ENCODE data around the gene UBR4. TPM values are rescaled to one million over a fixed set of nuclear protein-coding genes. Genes with fewer than 3 reads are reported as not detected.

The UBR4 gene
- total RNA-seq, 1 donor from 2014 or later, result 222 TPM

DNA sequence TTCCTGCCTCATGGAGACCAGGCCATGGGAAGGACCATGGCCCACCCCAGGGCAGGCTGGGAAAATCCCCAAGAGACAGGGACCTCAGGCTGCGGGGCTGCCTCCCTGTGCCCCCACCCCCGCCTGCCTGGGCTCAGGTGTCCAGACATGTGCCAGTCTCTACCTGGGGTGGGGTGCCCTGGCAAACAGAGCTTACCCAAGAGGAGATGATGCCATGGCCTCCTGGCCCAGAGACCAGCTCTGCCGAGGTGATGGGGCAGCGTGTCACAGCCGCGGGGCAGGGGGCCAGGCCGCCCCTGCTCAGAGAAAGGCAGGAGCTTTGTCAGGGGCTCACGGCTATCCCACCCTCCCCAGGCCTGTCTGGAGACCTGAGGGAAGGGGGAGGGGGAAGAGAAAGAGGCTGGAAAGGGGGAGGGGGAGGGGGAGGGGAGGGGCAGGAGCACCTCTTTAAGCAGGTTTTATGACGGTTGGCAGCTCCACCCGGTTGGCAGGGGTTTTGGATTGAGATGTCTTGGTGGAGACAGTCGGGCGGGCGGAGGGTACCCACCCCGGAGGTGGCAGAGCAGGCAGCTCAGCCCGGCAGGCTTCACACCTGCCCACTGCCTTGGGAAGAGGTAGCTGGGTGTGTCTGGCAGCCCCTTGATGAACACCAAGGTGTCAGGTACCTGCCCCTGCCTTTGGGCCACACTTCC lies 152.1 kb downstream of the UBR4 start:
- H3K9me3 ChIP-seq, result no peaks in the 10 kb centered on the region
- TF ChIP-seq, protein P1, sequence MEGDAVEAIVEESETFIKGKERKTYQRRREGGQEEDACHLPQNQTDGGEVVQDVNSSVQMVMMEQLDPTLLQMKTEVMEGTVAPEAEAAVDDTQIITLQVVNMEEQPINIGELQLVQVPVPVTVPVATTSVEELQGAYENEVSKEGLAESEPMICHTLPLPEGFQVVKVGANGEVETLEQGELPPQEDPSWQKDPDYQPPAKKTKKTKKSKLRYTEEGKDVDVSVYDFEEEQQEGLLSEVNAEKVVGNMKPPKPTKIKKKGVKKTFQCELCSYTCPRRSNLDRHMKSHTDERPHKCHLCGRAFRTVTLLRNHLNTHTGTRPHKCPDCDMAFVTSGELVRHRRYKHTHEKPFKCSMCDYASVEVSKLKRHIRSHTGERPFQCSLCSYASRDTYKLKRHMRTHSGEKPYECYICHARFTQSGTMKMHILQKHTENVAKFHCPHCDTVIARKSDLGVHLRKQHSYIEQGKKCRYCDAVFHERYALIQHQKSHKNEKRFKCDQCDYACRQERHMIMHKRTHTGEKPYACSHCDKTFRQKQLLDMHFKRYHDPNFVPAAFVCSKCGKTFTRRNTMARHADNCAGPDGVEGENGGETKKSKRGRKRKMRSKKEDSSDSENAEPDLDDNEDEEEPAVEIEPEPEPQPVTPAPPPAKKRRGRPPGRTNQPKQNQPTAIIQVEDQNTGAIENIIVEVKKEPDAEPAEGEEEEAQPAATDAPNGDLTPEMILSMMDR (IDR thresholded peaks at IDR 0.05), result no peak
- no peaks in the 10 kb centered on the region for H3K27me3 ChIP-seq
- intact Hi-C loops (cut with DNase I), result no loop called here
- no peak overlapping the region for H3K4me3 ChIP-seq
- no peaks in the 10 kb centered on the region for H3K4me1 ChIP-seq
- no peaks in the 10 kb centered on the region for H3K36me3 ChIP-seq
- no peak overlapping the region for H3K27ac ChIP-seq
- no peak for DNase-seq (ENCODE audit: low spot score in 2 of 2)

DNA sequence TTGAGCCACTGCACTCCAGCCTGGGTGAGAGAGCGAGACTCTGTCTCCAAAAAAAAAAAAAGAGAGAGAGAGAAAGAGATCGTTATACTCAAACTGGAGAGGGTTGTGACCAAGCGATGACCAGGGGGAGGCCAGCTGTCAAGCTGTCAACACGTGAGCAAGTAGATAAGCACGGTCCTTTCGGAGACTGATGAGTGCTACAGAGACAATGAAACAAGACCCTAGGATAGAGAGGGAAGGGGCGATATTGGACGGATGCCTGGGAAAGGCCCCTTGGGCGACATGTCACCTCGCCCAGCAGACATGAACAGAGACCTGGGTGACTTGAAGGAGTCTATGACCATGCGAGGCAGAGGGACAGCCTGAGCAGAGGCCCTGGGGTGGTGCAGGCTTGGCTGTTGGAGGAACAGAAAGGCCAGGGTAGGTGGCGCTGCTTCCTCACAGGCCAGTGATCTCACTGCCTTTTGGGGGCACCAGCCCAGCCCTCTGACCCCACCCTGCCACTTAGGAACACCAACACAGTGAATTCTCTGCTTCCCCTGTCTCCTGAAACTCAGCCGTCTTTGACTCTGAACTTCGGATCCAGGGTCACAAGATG lies 152.8 kb downstream of the UBR4 start:
- Histone ChIP-seq H3K27ac (no peak overlapping the region), H3K4me1 (no peaks in the 10 kb centered on the region), H3K36me3 (no peaks in the 10 kb centered on the region), H3K9me3 (no peaks in the 10 kb centered on the region), H3K27me3 (no peaks in the 10 kb centered on the region), H3K4me3 (no peak overlapping the region)
- intact Hi-C loops (cut with DNase I), result no loop called here
- TF ChIP-seq, protein P1 (IDR thresholded peaks at IDR 0.05), result no peak
- DNase-seq (ENCODE audit: low spot score in 2 of 2), result no peak

DNA sequence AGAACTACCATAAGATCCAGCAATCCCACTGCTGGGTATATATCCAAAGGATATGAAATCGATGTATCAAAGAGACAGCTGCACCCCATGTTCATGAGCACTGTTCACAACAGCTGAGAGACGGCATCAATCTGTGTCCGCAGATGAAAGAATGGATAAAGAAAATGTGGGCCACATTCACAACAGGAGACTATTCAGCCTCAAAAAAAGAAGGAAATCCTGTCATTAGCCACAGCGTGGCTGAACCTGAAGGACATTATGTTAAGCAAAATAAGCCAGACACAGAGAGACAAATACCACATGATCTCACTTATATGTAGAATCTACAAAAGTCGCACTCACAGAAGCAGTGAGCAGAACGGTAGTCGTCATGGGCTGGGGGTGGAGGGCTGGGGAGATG lies 154.4 kb downstream of the UBR4 start:
- no peak for DNase-seq (ENCODE audit: low spot score in 2 of 2)
- intact Hi-C loops (cut with DNase I), result no loop called here
- no peaks in the 10 kb centered on the region for H3K9me3 ChIP-seq
- no peaks in the 10 kb centered on the region for H3K4me1 ChIP-seq
- TF ChIP-seq, protein P1 (IDR thresholded peaks at IDR 0.05), result no peak
- no peaks in the 10 kb centered on the region for H3K27me3 ChIP-seq
- H3K4me3 ChIP-seq, result no peak overlapping the region
- no peak overlapping the region for H3K27ac ChIP-seq
- no peaks in the 10 kb centered on the region for H3K36me3 ChIP-seq

DNA sequence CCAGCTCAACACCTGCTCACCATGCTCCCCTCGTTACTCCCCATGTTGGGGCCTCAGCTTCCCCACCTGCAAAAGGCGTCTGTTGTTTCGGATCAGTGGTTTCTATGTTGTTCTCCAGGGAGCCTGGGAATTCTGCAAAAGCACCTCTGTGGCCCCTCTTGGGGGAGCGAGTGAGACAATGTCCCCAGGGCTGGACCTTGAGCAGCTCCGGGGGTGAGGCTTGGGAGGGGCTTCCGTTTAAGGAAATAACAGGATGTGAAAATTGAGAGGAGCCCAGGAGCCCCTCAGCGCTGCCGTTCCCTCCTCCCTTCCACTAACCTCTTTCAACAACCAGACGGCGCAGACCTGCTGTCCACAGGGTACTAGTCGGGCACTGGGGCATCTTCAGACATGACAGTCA lies 155.1 kb downstream of the UBR4 start:
- Histone ChIP-seq H3K27me3 (no peaks in the 10 kb centered on the region), H3K36me3 (no peaks in the 10 kb centered on the region), H3K9me3 (no peaks in the 10 kb centered on the region), H3K4me1 (no peaks in the 10 kb centered on the region), H3K4me3 (no peak overlapping the region), H3K27ac (no peak overlapping the region)
- intact Hi-C loops (cut with DNase I), result no loop called here
- TF ChIP-seq, protein P1 (IDR thresholded peaks at IDR 0.05), result no peak
- DNase-seq (ENCODE audit: low spot score in 2 of 2), result no peak

DNA sequence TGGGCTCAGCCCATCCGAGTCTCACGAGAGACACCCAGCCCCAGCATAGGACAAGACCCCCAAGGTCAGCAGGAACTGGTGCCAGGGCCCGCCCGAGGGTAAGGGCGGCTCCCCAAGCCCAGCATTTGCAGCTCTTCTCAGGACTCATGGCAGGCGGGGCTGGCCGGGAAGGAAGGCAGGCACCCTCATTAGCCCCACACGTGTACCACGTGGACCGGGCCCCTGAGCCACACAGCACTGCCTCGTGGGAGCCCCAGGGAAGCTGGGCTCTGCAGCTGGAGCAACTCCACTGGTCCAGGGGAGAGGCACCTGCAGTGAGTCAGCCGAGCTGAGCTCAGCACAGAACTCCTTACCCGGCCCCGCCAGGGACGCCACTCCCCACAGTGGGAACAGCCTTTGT lies 155.8 kb downstream of the UBR4 start:
- intact Hi-C loops (cut with DNase I), result no loop called here
- DNase-seq (ENCODE audit: low spot score in 2 of 2), result no peak
- Histone ChIP-seq H3K27me3 (no peaks in the 10 kb centered on the region), H3K36me3 (no peaks in the 10 kb centered on the region), H3K9me3 (no peaks in the 10 kb centered on the region), H3K4me3 (no peak overlapping the region), H3K4me1 (no peaks in the 10 kb centered on the region), H3K27ac (no peak overlapping the region)
- TF ChIP-seq, protein P1 (IDR thresholded peaks at IDR 0.05), result no peak

Measured in ascending aorta (tissue), 2 donors.